ENCODE results near the gene NHLRC2. TPM values are rescaled to one million over a fixed set of nuclear protein-coding genes. Genes with fewer than 3 reads are reported as not detected.

NHLRC2 gene
- total and polyA plus RNA-seq, 2 of the 13 experiments (the other 11 are each of a cell fraction or from before 2014, with no cell fraction given), result 7.6 to 12.7 TPM

GRCh38 chr10:113958631-113959382 is 104.3 kb downstream of the NHLRC2 start (continued):
- TF ChIP-seq EHMT2 (IDR thresholded peaks at IDR 0.05; ENCODE audit: borderline replicate concordance, low read depth, low read length) (no peak), FOXP4 (CRISPR knock-in tag; IDR thresholded peaks at IDR 0.05) (0 out of 2 replicates have a peak, but pooled peaks have one; percentile 11), ZNF674 (CRISPR knock-in tag; IDR thresholded peaks at IDR 0.05; ENCODE audit: low read depth) (no peak), ZNF143 (CRISPR knock-in tag; IDR thresholded peaks at IDR 0.05) (peak; percentile 63), DNMT1 (CRISPR knock-in tag; IDR thresholded peaks at IDR 0.05) (no peak), IRF2 (CRISPR knock-in tag; IDR thresholded peaks at IDR 0.05) (0 out of 2 replicates have a peak, but pooled peaks have one; percentile 58), ELF1 (CRISPR knock-in tag; IDR thresholded peaks at IDR 0.05) (no peak), FOXA3 (CRISPR knock-in tag; IDR thresholded peaks at IDR 0.05) (peak; percentile 55), ZNF430 (CRISPR knock-in tag; IDR thresholded peaks at IDR 0.05) (0 out of 2 replicates have a peak, but pooled peaks have one; percentile 44), SYNCRIP (IDR thresholded peaks at IDR 0.05; ENCODE audit: insufficient read depth, low read depth, low read length) (no peak), ZNF678 (CRISPR knock-in tag; IDR thresholded peaks at IDR 0.05) (no peak), ZNF121 (CRISPR knock-in tag; IDR thresholded peaks at IDR 0.05) (peak; percentile 30; the same call in 1 of the 2 replicates), BRCA1 (CRISPR knock-in tag; IDR thresholded peaks at IDR 0.05) (no peak), ERF (CRISPR knock-in tag; IDR thresholded peaks at IDR 0.05) (peak; percentile 42; the same call in 1 of the 2 replicates), THYN1 (CRISPR knock-in tag; IDR thresholded peaks at IDR 0.05; ENCODE audit: borderline replicate concordance, low read depth) (no peak), MAFK (conservative IDR thresholded peaks at IDR 0.05 in 1 of 2, IDR thresholded peaks at IDR 0.05 in 1 of 2; ENCODE audit: low read length in 2 of 2) (no peak; a peak in 1 of 4 replicates), MLX (CRISPR knock-in tag; IDR thresholded peaks at IDR 0.05) (peak; percentile 75), ARNT (IDR thresholded peaks at IDR 0.05) (no peak), DZIP1 (CRISPR knock-in tag; IDR thresholded peaks at IDR 0.05) (no peak), HMG20A (CRISPR knock-in tag; IDR thresholded peaks at IDR 0.05; ENCODE audit: borderline replicate concordance) (peak; percentile 70; the same call in 1 of the 2 replicates), FOXP1 (IDR thresholded peaks at IDR 0.05) (no peak), FOXP1 (CRISPR knock-in tag; IDR thresholded peaks at IDR 0.05) (0 out of 2 replicates have a peak, but pooled peaks have one; percentile 17), FOXJ3 (CRISPR knock-in tag; IDR thresholded peaks at IDR 0.05; ENCODE audit: borderline replicate concordance) (no peak), GMEB1 (CRISPR knock-in tag; IDR thresholded peaks at IDR 0.05; ENCODE audit: borderline replicate concordance) (peak; percentile 29; the same call in 1 of the 2 replicates), ZNF547 (CRISPR knock-in tag; IDR thresholded peaks at IDR 0.05) (no peak)
